Measurements from ENCODE around the gene TAC1.

DNA sequence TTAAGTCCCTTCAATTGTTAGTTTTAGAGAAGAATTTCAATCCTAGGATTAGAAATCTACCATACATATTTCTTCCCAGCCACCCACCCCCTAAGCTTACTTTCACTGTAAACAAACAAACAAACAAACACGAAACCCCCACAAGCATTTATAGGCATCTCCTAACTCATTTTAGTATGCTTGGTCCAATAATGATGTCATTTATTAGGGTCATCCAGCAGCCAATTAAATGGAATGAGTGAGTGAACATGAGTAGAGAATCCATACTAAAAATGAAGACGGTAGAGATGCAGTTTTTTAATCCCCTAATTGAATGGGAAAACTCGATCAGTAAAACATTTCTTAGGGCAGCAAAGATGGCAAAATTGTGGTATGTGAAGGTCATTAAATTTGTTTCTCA is 3.2 kb downstream of the TAC1 start:
- no peak for TF ChIP-seq POLR2A (IDR thresholded peaks at IDR 0.05)
- TF ChIP-seq CTCF (IDR thresholded peaks at IDR 0.05), result no peak

All from vagina (tissue), 2 donors.